Endothelial cell of umbilical vein (primary cell): ENCODE results near the gene NELFE.

Source experiments
- CTCF ChIP-seq, 2 donors: IDR thresholded peaks; 1 replicate in 1 of 2; 2 replicates in 1 of 2; pipeline ENCODE4 v1.5.1; 2011; ENCODE audit warnings: low read length in 2 of 2, mild to moderate bottlenecking in 2 of 2, moderate library complexity in 2 of 2, control low read depth in 1 of 2, inconsistent platforms in 1 of 2, low read depth in 1 of 2; ENCODE audit not compliant: insufficient read depth in 1 of 2; ENCODE audit errors: extremely low read depth in 1 of 2
- EZH2 ChIP-seq: IDR thresholded peaks from 2 replicates; pipeline ENCODE4 v1.6.1; 2012; ENCODE audit warnings: borderline replicate concordance, low read depth, mild to moderate bottlenecking, moderate library complexity, low read length, inconsistent platforms; ENCODE audit not compliant: severe bottlenecking
- FOS ChIP-seq: IDR thresholded peaks from 2 replicates; pipeline ENCODE4 v1.6.1; 2011; ENCODE audit warnings: mild to moderate bottlenecking, low read length, moderate library complexity, borderline replicate concordance; ENCODE audit not compliant: insufficient read depth
- GATA2 ChIP-seq: IDR thresholded peaks from 2 replicates; pipeline ENCODE4 v1.7.0; 2011; ENCODE audit warnings: low read depth, mild to moderate bottlenecking, moderate library complexity, mixed read lengths, low read length; ENCODE audit not compliant: insufficient read length, insufficient read depth
- JUN ChIP-seq: IDR thresholded peaks from 2 replicates; pipeline ENCODE4 v1.6.1; 2011; ENCODE audit warnings: borderline replicate concordance, low read depth; ENCODE audit not compliant: insufficient read length, insufficient read depth
- MYC ChIP-seq: IDR thresholded peaks from one replicate; pipeline ENCODE4 v1.6.1; 2011; ENCODE audit warnings: mild to moderate bottlenecking, low read depth, low read length
- POLR2A ChIP-seq: IDR thresholded peaks from 2 replicates; pipeline ENCODE4 v1.6.1; 2012; ENCODE audit warnings: low read depth, mild to moderate bottlenecking, control low read depth, low read length
- POLR2AphosphoS5 ChIP-seq: IDR thresholded peaks from 2 replicates; pipeline ENCODE4 v1.6.1; 2012; ENCODE audit warnings: low read depth, mild to moderate bottlenecking, control low read depth, low read length, moderate library complexity; ENCODE audit not compliant: insufficient read depth
- TF ChIP-seq, protein P1 (sequence below): IDR thresholded peaks from 2 replicates; pipeline ENCODE4 v1.6.1; 2011; ENCODE audit not compliant: insufficient read depth, insufficient read length

- no peak for TF ChIP-seq CTCF (IDR thresholded peaks at IDR 0.05; ENCODE audit: extremely low read depth in 1 of 2, insufficient read depth in 1 of 2, low read depth in 1 of 2, low read length in 2 of 2)
- no peak for TF ChIP-seq POLR2AphosphoS5
- TF ChIP-seq, protein P1, sequence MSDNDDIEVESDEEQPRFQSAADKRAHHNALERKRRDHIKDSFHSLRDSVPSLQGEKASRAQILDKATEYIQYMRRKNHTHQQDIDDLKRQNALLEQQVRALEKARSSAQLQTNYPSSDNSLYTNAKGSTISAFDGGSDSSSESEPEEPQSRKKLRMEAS, result no peak
- TF ChIP-seq POLR2A, result no peak
- TF ChIP-seq EZH2, result no peak
- no peak for TF ChIP-seq FOS
- TF ChIP-seq JUN, result no peak
- no peak for TF ChIP-seq MYC
- TF ChIP-seq GATA2, result no peak
Measured at GRCh38 chr6:31977816-31978431, 19.2 kb upstream of the NELFE start.
